ENCODE results near the gene KITLG. TPM values are rescaled to one million over a fixed set of nuclear protein-coding genes. Genes with fewer than 3 reads are reported as not detected.

KITLG gene
- total RNA-seq, 1 experiment from 2014 or later = 14.9 TPM

- POLR2A ChIA-PET (ENCODE audit: unreplicated experiment) = interaction anchor here (0.6 kb wide), 1 partner anchor 142 kb away, joined by 6 read pairs; no protein-coding TSS in a partner anchor
These were observed 15.4 kb upstream of the KITLG start for GRCh38 chr12:88595697-88596096.

GRCh38 chr12:88594780-88595179 lies 14.5 kb upstream of the KITLG start:
- TF ChIP-seq EZH2phosphoT487 (IDR thresholded peaks at IDR 0.05; ENCODE audit: borderline replicate concordance, low read length) (no peak), CTCF (conservative IDR thresholded peaks at IDR 0.05; ENCODE audit: low read depth, low read length) (no peak), EZH2 (IDR thresholded peaks at IDR 0.05; ENCODE audit: low read length, unreplicated experiment) (no peak)
- no peaks in the 10 kb centered on the region for H3F3A ChIP-seq (ENCODE audit: low read length, unreplicated experiment)
- ATAC-seq (no peak), DNase-seq (no peak)
- H3K79me2 ChIP-seq (ENCODE audit: low read length) = no peaks in the 10 kb centered on the region
- H4K20me1 ChIP-seq (ENCODE audit: low read length) = no peaks in the 10 kb centered on the region
- BruUV-seq (replicated peaks) = no TSS peak
- no peak overlapping the region for H3K4me2 ChIP-seq (ENCODE audit: low read length)
- H3K9ac ChIP-seq (ENCODE audit: low read length) = no peak overlapping the region
- H3K36me3 ChIP-seq (ENCODE audit: low read depth, low read length) = no peaks in the 10 kb centered on the region
- no peaks in the 10 kb centered on the region for H3K9me3 ChIP-seq (ENCODE audit: low read length)
- POLR2A ChIA-PET (ENCODE audit: unreplicated experiment) = no interaction called here
- intact Hi-C loops (cut with micrococcal nuclease) = no loop called here
- H2AFZ ChIP-seq (ENCODE audit: low read length) = no peak overlapping the region
- no peak overlapping the region for H3K27ac ChIP-seq (ENCODE audit: low read length)
- CTCF ChIA-PET = no interaction called here
- no peaks in the 10 kb centered on the region for H3K27me3 ChIP-seq (ENCODE audit: low read length)
- 0 out of 2 replicates have a peak, but pooled peaks cover 8% of the 10 kb centered on the region for H3K4me1 ChIP-seq (ENCODE audit: insufficient read depth, low read length)
- no peak overlapping the region for H3K4me3 ChIP-seq (ENCODE audit: low read length)
- no peaks in the 10 kb centered on the region for H3K9me2 ChIP-seq (replicated peaks; ENCODE audit: low read length)

More at GRCh38 chr12:88595697-88596096, 15.4 kb upstream of the KITLG start:
- Histone ChIP-seq H3F3A (ENCODE audit: low read length, unreplicated experiment) (no peaks in the 10 kb centered on the region), H4K20me1 (ENCODE audit: low read length) (no peaks in the 10 kb centered on the region), H3K9ac (ENCODE audit: low read length) (no peak overlapping the region), H3K4me1 (ENCODE audit: insufficient read depth, low read length) (peaks cover 16% of the 10 kb centered on the region), H3K27me3 (ENCODE audit: low read length) (no peaks in the 10 kb centered on the region), H3K4me3 (ENCODE audit: low read length) (no peak overlapping the region), H3K79me2 (ENCODE audit: low read length) (no peaks in the 10 kb centered on the region), H3K27ac (ENCODE audit: low read length) (no peak overlapping the region), H3K4me2 (ENCODE audit: low read length) (no peak overlapping the region), H3K36me3 (ENCODE audit: low read depth, low read length) (no peaks in the 10 kb centered on the region), H2AFZ (ENCODE audit: low read length) (no peak overlapping the region), H3K9me3 (ENCODE audit: low read length) (no peaks in the 10 kb centered on the region), H3K9me2 (replicated peaks; ENCODE audit: low read length) (no peaks in the 10 kb centered on the region)
- CTCF ChIA-PET = no interaction called here
- intact Hi-C loops (cut with micrococcal nuclease) = no loop called here
- TF ChIP-seq EZH2phosphoT487 (IDR thresholded peaks at IDR 0.05; ENCODE audit: borderline replicate concordance, low read length) (no peak), CTCF (conservative IDR thresholded peaks at IDR 0.05; ENCODE audit: low read depth, low read length) (no peak), EZH2 (IDR thresholded peaks at IDR 0.05; ENCODE audit: low read length, unreplicated experiment) (no peak)
- DNase-seq (no peak), ATAC-seq (no peak)
- no TSS peak for BruUV-seq (replicated peaks)

- H3K4me2 ChIP-seq (ENCODE audit: low read length) = no peak overlapping the region; the same call in 1 of the 2 replicates
- no peaks in the 10 kb centered on the region for H4K20me1 ChIP-seq (ENCODE audit: low read length)
- no TSS peak for BruUV-seq (replicated peaks)
- DNase-seq (peak; percentile 35), ATAC-seq (peak; percentile 15; the same call in 1 of the 2 replicates)
- no peak overlapping the region for H3K27ac ChIP-seq (ENCODE audit: low read length)
- no peaks in the 10 kb centered on the region for H3F3A ChIP-seq (ENCODE audit: low read length, unreplicated experiment)
- no peaks in the 10 kb centered on the region for H3K9me3 ChIP-seq (ENCODE audit: low read length)
- no peaks in the 10 kb centered on the region for H3K79me2 ChIP-seq (ENCODE audit: low read length)
- no peak overlapping the region for H3K4me3 ChIP-seq (ENCODE audit: low read length)
- H2AFZ ChIP-seq (ENCODE audit: low read length) = no peak overlapping the region
- H3K27me3 ChIP-seq (ENCODE audit: low read length) = no peaks in the 10 kb centered on the region
- no peak overlapping the region for H3K9ac ChIP-seq (ENCODE audit: low read length)
- ChIA-PET POLR2A (ENCODE audit: unreplicated experiment) (no interaction called here), CTCF (no interaction called here)
- no peaks in the 10 kb centered on the region for H3K36me3 ChIP-seq (ENCODE audit: low read depth, low read length)
- 0 out of 2 replicates have a peak, but pooled peaks cover 8% of the 10 kb centered on the region for H3K4me1 ChIP-seq (ENCODE audit: insufficient read depth, low read length)
- H3K9me2 ChIP-seq (replicated peaks; ENCODE audit: low read length) = 0 out of 2 replicates have a peak, but pooled peaks cover 5% of the 10 kb centered on the region
- intact Hi-C loops (cut with micrococcal nuclease) = no loop called here
- no peak for TF ChIP-seq EZH2 (IDR thresholded peaks at IDR 0.05; ENCODE audit: low read length, unreplicated experiment)
- no peak for TF ChIP-seq CTCF (conservative IDR thresholded peaks at IDR 0.05; ENCODE audit: low read depth, low read length)
- no peak for TF ChIP-seq EZH2phosphoT487 (IDR thresholded peaks at IDR 0.05; ENCODE audit: borderline replicate concordance, low read length)
These were observed 11.1 kb upstream of the KITLG start for GRCh38 chr12:88591343-88591742.

All from PC-3 (cell line).